ENCODE results near the gene CDH4. TPM values are rescaled to one million over a fixed set of nuclear protein-coding genes. Genes with fewer than 3 reads are reported as not detected.

The CDH4 gene
- total RNA-seq, 2 experiments from 2014 or later, result 0.11 to 0.18 TPM

DNA sequence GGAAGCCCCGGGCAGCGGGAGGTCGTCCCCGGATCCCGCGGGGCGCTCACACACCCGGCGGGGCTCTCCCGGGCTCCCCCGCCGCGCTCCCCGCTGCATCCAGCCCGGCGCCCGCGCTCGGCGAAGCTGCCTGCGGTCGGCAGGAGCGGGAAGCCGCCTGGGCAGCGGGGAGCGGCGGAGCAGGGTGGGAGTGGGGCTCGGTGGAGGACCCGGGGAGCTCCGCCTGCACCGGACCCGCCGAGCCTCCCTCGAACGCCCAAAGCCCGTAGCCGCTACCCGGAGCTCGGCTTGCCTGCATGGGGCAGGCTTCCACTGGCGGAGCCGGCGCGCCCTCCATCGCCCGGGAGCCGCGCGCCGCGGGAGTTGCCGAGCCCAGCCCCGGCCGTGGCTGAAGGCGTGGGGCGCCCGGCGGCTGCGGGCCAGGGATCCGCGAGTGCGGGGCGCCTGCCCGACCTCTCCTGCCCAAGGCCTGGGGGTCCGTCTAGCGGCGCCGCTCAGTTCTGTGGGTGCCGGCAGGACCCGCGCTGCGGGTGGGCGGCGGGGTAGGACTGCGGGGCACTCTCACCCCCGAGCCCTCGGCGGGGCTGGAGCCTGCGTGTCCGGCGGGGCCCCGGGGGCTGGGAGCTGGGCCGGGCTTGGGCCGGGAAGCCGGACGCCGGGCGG lies 671 bp downstream of the CDH4 start:
- TF ChIP-seq, protein P1, sequence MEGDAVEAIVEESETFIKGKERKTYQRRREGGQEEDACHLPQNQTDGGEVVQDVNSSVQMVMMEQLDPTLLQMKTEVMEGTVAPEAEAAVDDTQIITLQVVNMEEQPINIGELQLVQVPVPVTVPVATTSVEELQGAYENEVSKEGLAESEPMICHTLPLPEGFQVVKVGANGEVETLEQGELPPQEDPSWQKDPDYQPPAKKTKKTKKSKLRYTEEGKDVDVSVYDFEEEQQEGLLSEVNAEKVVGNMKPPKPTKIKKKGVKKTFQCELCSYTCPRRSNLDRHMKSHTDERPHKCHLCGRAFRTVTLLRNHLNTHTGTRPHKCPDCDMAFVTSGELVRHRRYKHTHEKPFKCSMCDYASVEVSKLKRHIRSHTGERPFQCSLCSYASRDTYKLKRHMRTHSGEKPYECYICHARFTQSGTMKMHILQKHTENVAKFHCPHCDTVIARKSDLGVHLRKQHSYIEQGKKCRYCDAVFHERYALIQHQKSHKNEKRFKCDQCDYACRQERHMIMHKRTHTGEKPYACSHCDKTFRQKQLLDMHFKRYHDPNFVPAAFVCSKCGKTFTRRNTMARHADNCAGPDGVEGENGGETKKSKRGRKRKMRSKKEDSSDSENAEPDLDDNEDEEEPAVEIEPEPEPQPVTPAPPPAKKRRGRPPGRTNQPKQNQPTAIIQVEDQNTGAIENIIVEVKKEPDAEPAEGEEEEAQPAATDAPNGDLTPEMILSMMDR (IDR thresholded peaks at IDR 0.05), result no peak
- ATAC-seq (no peak), DNase-seq (no peak)
- Mint-ChIP-seq H3K27ac (no peak overlapping the region), H3K4me3 (no peak overlapping the region), H3K27me3 (peaks cover 43% of the 10 kb centered on the region), H3K4me1 (ENCODE audit: low read depth) (no peaks in the 10 kb centered on the region), H3K36me3 (ENCODE audit: low read depth) (no peaks in the 10 kb centered on the region), H3K9me3 (no peaks in the 10 kb centered on the region)
- ChIA-PET CTCF (interaction anchor here (0.7 to 1.8 kb wide), 2 partner anchors 10 kb away, joined by 3 to 8 read pairs; no protein-coding TSS in a partner anchor), POLR2A (interaction anchor here (0.8 kb wide), 1 partner anchor 122 kb away, joined by 3 read pairs; no protein-coding TSS in a partner anchor)
- intact Hi-C loops (cut with micrococcal nuclease), result no loop called here

DNA sequence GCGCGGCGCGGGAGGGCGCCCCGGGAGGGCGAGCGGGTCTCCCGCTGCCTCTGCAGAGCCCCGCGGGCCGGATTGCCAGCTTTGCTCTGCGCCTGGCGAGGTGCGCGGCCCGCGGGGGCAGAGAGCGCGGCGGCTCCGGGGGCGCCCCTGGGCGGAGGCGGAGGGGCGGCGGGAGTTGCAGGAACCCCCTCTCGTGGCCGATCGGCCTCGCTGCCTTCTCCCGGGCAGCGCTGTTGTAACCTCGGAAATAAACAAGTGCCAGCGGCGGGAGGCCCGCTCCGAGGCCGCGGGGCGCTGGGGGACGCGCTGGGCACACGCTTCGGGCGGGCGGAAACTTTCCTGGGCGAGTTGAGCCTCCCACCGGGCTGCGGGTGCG lies 1.2 kb downstream of the CDH4 start:
- ATAC-seq, result no peak
- no peaks in the 10 kb centered on the region for H3K36me3 Mint-ChIP-seq (ENCODE audit: low read depth)
- H3K4me3 Mint-ChIP-seq, result no peak overlapping the region
- TF ChIP-seq, protein P1 (IDR thresholded peaks at IDR 0.05), result no peak
- ChIA-PET POLR2A (interaction anchor here (0.5 kb wide), 1 partner anchor 84 kb away, joined by 3 read pairs; no protein-coding TSS in a partner anchor), CTCF (interaction anchor here (1.0 to 1.8 kb wide), 2 partner anchors 9 to 24 kb away, joined by 5 to 8 read pairs; no protein-coding TSS in a partner anchor)
- no peaks in the 10 kb centered on the region for H3K4me1 Mint-ChIP-seq (ENCODE audit: low read depth)
- H3K9me3 Mint-ChIP-seq, result peaks cover under 1% of the 10 kb centered on the region
- peaks cover 43% of the 10 kb centered on the region for H3K27me3 Mint-ChIP-seq
- no peak overlapping the region for H3K27ac Mint-ChIP-seq
- intact Hi-C loops (cut with micrococcal nuclease), result no loop called here
- no peak for DNase-seq

DNA sequence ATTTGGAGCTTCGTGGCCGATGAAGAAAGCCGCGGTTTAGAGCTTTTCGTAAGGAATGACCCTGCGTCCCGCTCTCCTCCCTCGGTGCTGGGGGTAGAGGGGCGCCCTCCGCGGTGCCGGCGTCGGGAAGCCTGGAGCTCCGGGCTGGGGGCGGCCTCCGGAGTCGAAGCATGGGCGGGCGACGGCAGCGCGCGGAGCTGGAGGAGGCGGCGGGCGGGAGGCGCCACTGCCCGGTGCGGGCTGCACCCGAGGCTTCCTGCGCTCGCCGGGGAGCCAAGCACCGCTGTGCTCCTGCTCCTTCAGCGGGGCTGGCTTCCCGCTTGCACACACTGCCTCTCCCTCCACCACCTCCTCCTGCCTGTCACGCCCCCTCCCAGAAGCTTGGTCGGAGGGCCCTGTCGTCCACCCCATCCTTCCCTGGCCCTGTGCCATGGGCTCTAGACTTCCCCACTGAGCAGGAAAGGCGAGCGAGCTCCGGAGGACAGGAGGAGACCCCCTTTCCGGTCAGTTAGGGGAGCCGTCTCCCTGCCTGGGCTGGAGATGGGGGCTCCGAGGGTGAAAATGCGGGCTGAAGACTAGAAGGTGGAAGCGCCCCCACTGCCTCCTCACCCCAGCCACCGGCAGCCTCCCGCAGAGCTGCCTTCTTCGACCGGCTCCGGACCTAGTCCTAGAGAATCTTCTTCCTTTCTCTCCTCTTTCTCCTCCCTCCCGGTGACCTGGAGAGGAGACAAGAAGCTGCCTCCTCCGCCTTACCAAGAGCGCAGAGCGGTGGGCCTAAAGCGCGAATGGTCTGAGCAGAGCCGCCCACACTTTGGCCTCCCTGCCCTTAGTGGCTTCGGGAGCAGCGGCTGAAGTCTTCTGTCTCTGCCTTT lies 1.8 kb downstream of the CDH4 start:
- no peak overlapping the region for H3K4me3 Mint-ChIP-seq
- intact Hi-C loops (cut with micrococcal nuclease), result no loop called here

DNA sequence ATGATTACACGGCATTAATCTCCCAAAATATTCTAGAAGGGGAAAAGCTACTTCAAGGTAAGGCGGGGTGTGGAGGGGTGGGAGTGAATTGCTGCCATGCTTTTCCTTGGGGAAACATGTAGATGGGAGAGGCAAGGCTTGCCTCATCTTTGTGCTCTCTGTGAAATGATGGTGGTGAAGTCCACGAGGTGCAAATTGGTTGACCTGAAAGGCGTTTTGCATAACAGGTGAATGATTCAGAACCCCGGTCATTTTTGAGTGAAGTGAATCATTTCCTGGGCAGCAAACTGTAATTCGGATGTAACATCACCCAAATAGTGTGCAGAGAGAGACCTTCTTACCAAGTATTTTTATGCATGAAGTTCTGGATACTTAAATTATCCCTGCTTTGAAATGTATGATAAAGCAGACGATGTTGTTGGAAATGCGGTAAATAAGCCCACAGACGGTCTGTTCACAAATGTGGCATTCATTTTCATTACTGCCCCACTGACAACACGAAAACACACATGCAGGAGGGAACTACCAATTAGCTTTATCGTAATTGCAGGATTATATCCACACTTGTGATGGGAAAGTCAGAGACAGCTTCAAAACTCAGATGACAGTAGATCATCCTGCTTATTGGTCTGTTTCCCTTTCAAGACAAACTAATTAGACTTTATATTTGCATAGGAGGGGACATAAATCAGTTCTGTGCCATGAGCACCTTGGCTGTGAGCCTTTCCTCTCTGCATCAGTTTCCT lies 3.0 kb downstream of the CDH4 start:
- Mint-ChIP-seq H3K27ac (no peak overlapping the region), H3K27me3 (peaks cover 32% of the 10 kb centered on the region), H3K4me1 (ENCODE audit: low read depth) (no peaks in the 10 kb centered on the region), H3K9me3 (peaks cover 5% of the 10 kb centered on the region), H3K4me3 (no peak overlapping the region), H3K36me3 (ENCODE audit: low read depth) (no peaks in the 10 kb centered on the region)
- ChIA-PET CTCF (interaction anchor here (1.8 kb wide), 1 partner anchor 7 kb away, joined by 8 read pairs; no protein-coding TSS in a partner anchor), POLR2A (no interaction called here)
- no peak for ATAC-seq
- TF ChIP-seq, protein P1 (IDR thresholded peaks at IDR 0.05), result no peak
- DNase-seq, result no peak
- intact Hi-C loops (cut with micrococcal nuclease), result no loop called here

More for the DNA sequence above, 1.8 kb downstream of the CDH4 start:
- Mint-ChIP-seq H3K9me3 (peaks cover 5% of the 10 kb centered on the region), H3K4me1 (ENCODE audit: low read depth) (no peaks in the 10 kb centered on the region), H3K27ac (no peak overlapping the region), H3K36me3 (ENCODE audit: low read depth) (no peaks in the 10 kb centered on the region), H3K27me3 (peaks cover 42% of the 10 kb centered on the region)
- TF ChIP-seq, protein P1 (IDR thresholded peaks at IDR 0.05), result no peak
- ChIA-PET CTCF (interaction anchor here (1.0 to 1.8 kb wide), 2 partner anchors 9 to 25 kb away, joined by 5 to 8 read pairs; no protein-coding TSS in a partner anchor), POLR2A (interaction anchor here (0.5 kb wide), 1 partner anchor 85 kb away, joined by 3 read pairs; no protein-coding TSS in a partner anchor)
- ATAC-seq, result no peak
- no peak for DNase-seq
